Natural killer cell (primary cell): Measurements from ENCODE around the gene CTDSP2. TPM values are rescaled to one million over a fixed set of nuclear protein-coding genes. Genes with fewer than 3 reads are reported as not detected.
"Not testable (repeated sequence)": the region's sequence is repeated elsewhere in the genome, so short reads cannot be mapped to it uniquely, and the experiment has no call there.

Experiments used
- ATAC-seq, 3 donors: fragments of 150-1000 bp in 2 of 3; fragments of 200-7000 bp in 1 of 3; cut with Tn5 transposase; 1 replicate in 1 of 3; 2 replicates in 2 of 3; pipeline ENCODE4 v1.10.0; 2021; ENCODE audit warnings: mild to moderate bottlenecking in 2 of 3, moderate library complexity in 2 of 3
- DNase-seq, 2 donors: peaks; one replicate each; pipeline versions ENCODE4 v3.0.0 to v3.0.0-alpha.2; 2013 to 2021; ENCODE audit warnings: mixed read lengths in 1 of 2
- H3K27ac ChIP-seq: one replicate; pipeline ENCODE4 v1.5.1; 2013; ENCODE audit warnings: mild to moderate bottlenecking, low read length
- H3K27me3 ChIP-seq: one replicate; pipeline ENCODE4 v1.6.1; 2013; ENCODE audit warnings: low read length; ENCODE audit not compliant: control insufficient read depth, insufficient read depth
- H3K36me3 ChIP-seq: one replicate; pipeline ENCODE4 v1.6.1; 2013; ENCODE audit warnings: low read length; ENCODE audit not compliant: control insufficient read depth, insufficient read depth
- H3K4me1 ChIP-seq: one replicate; pipeline ENCODE4 v1.6.1; 2013; ENCODE audit warnings: low read length; ENCODE audit not compliant: control insufficient read depth, insufficient read depth
- H3K4me3 ChIP-seq: one replicate; pipeline ENCODE4 v1.5.1; 2013; ENCODE audit warnings: low read length
- H3K9me3 ChIP-seq: one replicate; pipeline ENCODE4 v1.6.1; 2013; ENCODE audit warnings: low read length; ENCODE audit not compliant: control insufficient read depth, insufficient read depth
- H3K27ac Mint-ChIP-seq, 2 donors: one replicate each; pipeline ENCODE4 v1.8.0; 2022; ENCODE audit warnings: mild to moderate bottlenecking in 2 of 2, mixed read lengths in 2 of 2, moderate library complexity in 1 of 2
- H3K27me3 Mint-ChIP-seq, 2 donors: one replicate each; pipeline ENCODE4 v1.8.0; 2022; ENCODE audit warnings: low read depth in 2 of 2, mixed read lengths in 2 of 2
- H3K36me3 Mint-ChIP-seq: one replicate; pipeline ENCODE4 v1.8.0; 2022; ENCODE audit warnings: mixed read lengths
- H3K4me1 Mint-ChIP-seq, 2 donors: one replicate each; pipeline ENCODE4 v1.8.0; 2022; ENCODE audit warnings: mixed read lengths in 2 of 2
- H3K4me3 Mint-ChIP-seq: one replicate; pipeline ENCODE4 v1.8.0; 2022; ENCODE audit warnings: mild to moderate bottlenecking, moderate library complexity, mixed read lengths
- H3K9me3 Mint-ChIP-seq, 2 donors: one replicate each; pipeline ENCODE4 v1.8.0; 2022; ENCODE audit warnings: mixed read lengths in 2 of 2
- WGBS: methylation state at CpG from one replicate; pipeline ENCODE4 v1.1.7; 2013; ENCODE audit warnings: missing lambda C conversion rate; ENCODE audit not compliant: insufficient coverage; 5-methylcytosine and 5-hydroxymethylcytosine counted together
- intact Hi-C: fragments of 100-400 bp; cut with micrococcal nuclease; formaldehyde crosslinking; loops from one replicate; pipeline ENCODE4 v1.14.2; 2022
- total RNA-seq, 4 donors: library from RNA; stranded (reverse); fragments of 120-200 nt in 1 of 4; gene quantifications; one replicate each; pipeline versions ENCODE4 v1.2.3 to v1.2.4, GENCODE V29; 2013 to 2022
- TF ChIP-seq, protein P1 (sequence below): fragments of 200-600 bp; IDR thresholded peaks from one replicate; pipeline ENCODE4 v1.8.0; 2022; ENCODE audit warnings: antibody characterized with exemption

Gene CTDSP2
- total RNA-seq, 3 donors from 2014 or later (not counting 1 experiment from before 2014, with no cell fraction given), result 93.8 to 135 (median 123) TPM

DNA sequence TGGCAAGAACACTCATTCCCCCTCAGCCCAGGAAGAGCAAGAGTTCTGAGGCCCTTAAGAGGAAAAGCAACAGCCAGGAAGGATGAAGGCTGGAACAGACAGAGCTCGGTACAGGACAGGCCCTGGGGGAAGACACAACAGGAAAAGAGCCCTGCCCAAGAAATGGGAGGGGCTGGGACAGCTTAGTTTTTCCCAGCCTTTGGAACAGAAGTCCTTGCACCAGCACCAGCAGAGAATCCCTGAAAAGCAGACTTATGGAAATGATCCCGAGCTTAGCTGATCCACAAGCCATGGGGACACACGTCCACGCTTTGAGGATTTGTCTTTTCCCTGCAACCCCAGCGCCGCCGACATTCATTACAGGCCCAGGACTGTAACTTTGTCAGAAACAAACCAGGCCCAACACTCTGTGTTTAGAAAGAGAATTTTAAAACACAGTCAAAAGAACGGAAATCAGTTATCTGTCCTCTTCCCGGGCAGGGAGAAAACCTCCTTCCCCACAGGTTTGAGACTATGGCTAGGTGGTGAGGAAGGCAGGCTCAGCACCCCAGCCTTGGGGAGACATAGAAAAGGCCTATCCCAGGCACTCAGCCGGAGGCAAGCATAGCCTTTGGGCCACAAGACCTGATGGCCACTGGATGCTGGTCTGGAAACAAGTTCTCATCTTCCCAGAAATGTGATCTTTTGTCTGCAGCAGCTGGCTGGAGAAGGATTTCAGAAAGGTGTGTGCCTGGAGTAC, 24.0 kb downstream of the CTDSP2 start:
- Histone ChIP-seq H3K9me3 (no peaks in the 10 kb centered on the region), H3K4me1 (no peaks in the 10 kb centered on the region), H3K4me3 (no peak overlapping the region), H3K36me3 (peaks cover 71% of the 10 kb centered on the region), H3K27ac (no peak overlapping the region), H3K27me3 (no peaks in the 10 kb centered on the region)
- WGBS, result 95% methylated on average over 10 of the region's 10 CpGs
- Mint-ChIP-seq H3K9me3 (no peaks in the 10 kb centered on the region), H3K4me1 (peaks cover 11 to 24% of the 10 kb centered on the region in 2 donors), H3K36me3 (peaks cover 5% of the 10 kb centered on the region), H3K27ac (no peak overlapping the region), H3K4me3 (no peak overlapping the region), H3K27me3 (no peaks in the 10 kb centered on the region)
- no peak for DNase-seq
- TF ChIP-seq, protein P1, sequence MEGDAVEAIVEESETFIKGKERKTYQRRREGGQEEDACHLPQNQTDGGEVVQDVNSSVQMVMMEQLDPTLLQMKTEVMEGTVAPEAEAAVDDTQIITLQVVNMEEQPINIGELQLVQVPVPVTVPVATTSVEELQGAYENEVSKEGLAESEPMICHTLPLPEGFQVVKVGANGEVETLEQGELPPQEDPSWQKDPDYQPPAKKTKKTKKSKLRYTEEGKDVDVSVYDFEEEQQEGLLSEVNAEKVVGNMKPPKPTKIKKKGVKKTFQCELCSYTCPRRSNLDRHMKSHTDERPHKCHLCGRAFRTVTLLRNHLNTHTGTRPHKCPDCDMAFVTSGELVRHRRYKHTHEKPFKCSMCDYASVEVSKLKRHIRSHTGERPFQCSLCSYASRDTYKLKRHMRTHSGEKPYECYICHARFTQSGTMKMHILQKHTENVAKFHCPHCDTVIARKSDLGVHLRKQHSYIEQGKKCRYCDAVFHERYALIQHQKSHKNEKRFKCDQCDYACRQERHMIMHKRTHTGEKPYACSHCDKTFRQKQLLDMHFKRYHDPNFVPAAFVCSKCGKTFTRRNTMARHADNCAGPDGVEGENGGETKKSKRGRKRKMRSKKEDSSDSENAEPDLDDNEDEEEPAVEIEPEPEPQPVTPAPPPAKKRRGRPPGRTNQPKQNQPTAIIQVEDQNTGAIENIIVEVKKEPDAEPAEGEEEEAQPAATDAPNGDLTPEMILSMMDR, result no peak
- ATAC-seq, result no peak
- intact Hi-C loops, result no loop called here

GRCh38 chr12:57821474-57822214, 24.9 kb downstream of the CTDSP2 start:
- no peaks in the 10 kb centered on the region for H3K9me3 Mint-ChIP-seq
- Histone ChIP-seq H3K27ac (no peak overlapping the region), H3K4me3 (no peak overlapping the region), H3K9me3 (no peaks in the 10 kb centered on the region), H3K36me3 (peaks cover 62% of the 10 kb centered on the region), H3K4me1 (no peaks in the 10 kb centered on the region), H3K27me3 (no peaks in the 10 kb centered on the region)
- DNase-seq, result no peak
- H3K27ac Mint-ChIP-seq, result no peak overlapping the region
- no peak overlapping the region for H3K4me3 Mint-ChIP-seq
- H3K36me3 Mint-ChIP-seq, result peaks cover 5% of the 10 kb centered on the region
- no peaks in the 10 kb centered on the region for H3K27me3 Mint-ChIP-seq
- WGBS, result 97% methylated on average over 9 of the region's 10 CpGs
- TF ChIP-seq, protein P1, result no peak
- ATAC-seq, result no peak
- intact Hi-C loops, result no loop called here
- peaks cover 11 to 18% of the 10 kb centered on the region in 2 donors for H3K4me1 Mint-ChIP-seq

DNA sequence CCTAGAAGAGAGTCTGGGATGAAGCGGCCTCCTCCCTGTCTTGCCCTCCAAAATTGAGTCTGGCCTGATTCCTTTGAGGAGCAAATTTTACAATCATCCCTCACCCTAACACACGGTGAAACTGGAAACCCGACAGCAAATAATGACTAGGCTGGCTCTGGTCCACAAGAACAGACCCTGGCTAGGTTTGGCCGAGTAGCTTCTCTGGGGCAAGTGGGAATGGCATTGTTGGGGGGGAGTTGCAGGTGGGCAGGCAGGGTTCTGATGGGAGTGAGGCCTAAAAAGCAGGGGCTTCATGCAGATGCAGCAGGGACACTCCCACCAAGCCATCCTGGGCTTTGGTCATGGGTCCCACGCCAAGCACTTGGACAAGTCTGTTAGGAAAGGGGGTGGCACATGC, 25.5 kb downstream of the CTDSP2 start:
- ATAC-seq, H3K9me3 Mint-ChIP-seq, H3K27me3 Mint-ChIP-seq, H3K9me3 ChIP-seq, H3K27me3 ChIP-seq, intact Hi-C loops, H3K36me3 Mint-ChIP-seq, H3K4me3 Mint-ChIP-seq, H3K27ac ChIP-seq, H3K4me1 ChIP-seq, H3K4me3 ChIP-seq, DNase-seq: not testable (repeated sequence)
- H3K36me3 ChIP-seq, result peaks cover 56% of the 10 kb centered on the region
- Mint-ChIP-seq H3K27ac (peak overlapping the region; percentile 34 to 70), H3K4me1 (peaks cover 11 to 18% of the 10 kb centered on the region in 2 donors)
- WGBS, result 90% methylated on average over 3 of the region's 5 CpGs

DNA sequence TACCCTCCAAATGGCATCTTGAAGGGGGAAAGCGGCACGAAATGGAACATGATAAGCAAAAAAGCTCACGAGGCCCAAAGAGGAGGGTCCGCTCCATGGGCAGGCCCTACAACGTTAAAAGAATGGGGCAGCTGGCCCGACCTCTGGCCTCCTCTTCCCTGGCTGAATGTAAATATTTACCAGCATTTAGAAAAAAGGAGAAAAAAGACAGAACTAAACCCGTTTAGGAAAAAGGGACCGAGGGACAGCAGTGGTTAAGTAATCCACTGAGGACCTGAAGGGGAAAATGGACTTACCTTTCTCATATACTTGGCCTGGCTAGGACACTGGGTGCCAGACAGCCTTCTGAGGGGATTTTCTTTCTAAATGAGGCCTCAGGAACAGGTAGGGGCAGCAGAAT, 26.4 kb downstream of the CTDSP2 start:
- peaks cover 47% of the 10 kb centered on the region for H3K36me3 ChIP-seq
- H3K4me3 ChIP-seq, H3K4me1 ChIP-seq, DNase-seq, H3K27me3 Mint-ChIP-seq, H3K27me3 ChIP-seq, H3K4me3 Mint-ChIP-seq, H3K36me3 Mint-ChIP-seq, ATAC-seq, intact Hi-C loops, H3K27ac ChIP-seq, H3K9me3 Mint-ChIP-seq, H3K9me3 ChIP-seq: not testable (repeated sequence)
- 95% methylated on average over 6 of the region's 8 CpGs for WGBS
- Mint-ChIP-seq H3K27ac (peak overlapping the region in 1 of 2 donors; percentile 70), H3K4me1 (peaks cover 7 to 11% of the 10 kb centered on the region in 2 donors)

DNA sequence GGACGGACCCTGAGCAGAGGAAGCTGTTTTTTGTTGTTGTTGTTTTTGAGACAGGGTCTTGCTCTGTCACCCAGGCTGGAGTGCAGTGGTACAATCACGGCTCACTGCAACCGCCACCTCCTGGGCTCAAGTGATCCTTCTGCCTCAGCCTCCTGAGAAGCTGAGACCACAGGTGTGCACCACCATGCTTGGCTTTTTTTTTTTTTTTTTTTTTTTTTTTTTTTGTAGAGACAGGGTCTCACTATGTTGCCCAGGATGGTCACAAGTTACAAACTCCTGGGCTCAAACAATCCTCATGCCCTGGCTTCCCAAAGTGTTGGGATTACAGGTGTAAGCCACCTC, 28.6 kb downstream of the CTDSP2 start:
- H3K36me3 Mint-ChIP-seq, intact Hi-C loops, H3K4me1 ChIP-seq, DNase-seq, H3K9me3 ChIP-seq, H3K9me3 Mint-ChIP-seq, H3K27ac ChIP-seq, H3K27me3 ChIP-seq, ATAC-seq, H3K4me3 ChIP-seq, H3K27me3 Mint-ChIP-seq, H3K4me3 Mint-ChIP-seq, H3K4me1 Mint-ChIP-seq: not testable (repeated sequence)
- 92% methylated on average over 3 of the region's 3 CpGs for WGBS
- H3K36me3 ChIP-seq, result peaks cover 25% of the 10 kb centered on the region
- H3K27ac Mint-ChIP-seq, result peak overlapping the region in 1 of 2 donors; percentile 69
